Measurements from ENCODE around the gene SLC27A2.
"Not testable (repeated sequence)": the region's sequence is repeated elsewhere in the genome, so short reads cannot be mapped to it uniquely, and the experiment has no call there.

Gene SLC27A2

GRCh38 chr15:50187997-50188396 is 6.0 kb downstream of the SLC27A2 start:
- no peak for DNase-seq (ENCODE audit: low read depth)
- TF ChIP-seq CTCF (IDR thresholded peaks at IDR 0.05; ENCODE audit: low read depth, low read length, missing control alignments) = no peak
- in situ Hi-C loops (cut with HindIII; ENCODE audit: low sequenced_read_pairs) = no loop called here
- no peak overlapping the region for H3K4me3 ChIP-seq (ENCODE audit: low read depth, low read length)

- H3K4me3 ChIP-seq (ENCODE audit: low read depth, low read length); in situ Hi-C loops (cut with HindIII; ENCODE audit: low sequenced_read_pairs): not testable (repeated sequence)
Observed at GRCh38 chr15:50188793-50189192, 6.8 kb downstream of the SLC27A2 start.

GRCh38 chr15:50189633-50190032 is 7.6 kb downstream of the SLC27A2 start:
- DNase-seq (ENCODE audit: low read depth) = no peak
- in situ Hi-C loops (cut with HindIII; ENCODE audit: low sequenced_read_pairs) = no loop called here
- TF ChIP-seq CTCF (IDR thresholded peaks at IDR 0.05; ENCODE audit: low read depth, low read length, missing control alignments) = no peak
- no peak overlapping the region for H3K4me3 ChIP-seq (ENCODE audit: low read depth, low read length)

More at GRCh38 chr15:50188793-50189192, 6.8 kb downstream of the SLC27A2 start:
- DNase-seq (ENCODE audit: low read depth) = not testable (repeated sequence)

- no peak for TF ChIP-seq CTCF (IDR thresholded peaks at IDR 0.05; ENCODE audit: low read depth, low read length, missing control alignments)
- in situ Hi-C loops (cut with HindIII; ENCODE audit: low sequenced_read_pairs) = no loop called here
- no peak overlapping the region for H3K4me3 ChIP-seq (ENCODE audit: low read depth, low read length)
- no peak for DNase-seq (ENCODE audit: low read depth)
Observed at GRCh38 chr15:50190166-50190570, 8.2 kb downstream of the SLC27A2 start.

GRCh38 chr15:50190723-50191122 is 8.7 kb downstream of the SLC27A2 start:
- no peak for DNase-seq (ENCODE audit: low read depth)
- in situ Hi-C loops (cut with HindIII; ENCODE audit: low sequenced_read_pairs) = no loop called here
- H3K4me3 ChIP-seq (ENCODE audit: low read depth, low read length) = no peak overlapping the region
- no peak for TF ChIP-seq CTCF (IDR thresholded peaks at IDR 0.05; ENCODE audit: low read depth, low read length, missing control alignments)

- no peak overlapping the region for H3K4me3 ChIP-seq (ENCODE audit: low read depth, low read length)
- DNase-seq (ENCODE audit: low read depth) = no peak
- TF ChIP-seq CTCF (IDR thresholded peaks at IDR 0.05; ENCODE audit: low read depth, low read length, missing control alignments) = no peak
- in situ Hi-C loops (cut with HindIII; ENCODE audit: low sequenced_read_pairs) = no loop called here
Observed at GRCh38 chr15:50192164-50192563, 10.2 kb downstream of the SLC27A2 start.

- TF ChIP-seq CTCF (IDR thresholded peaks at IDR 0.05; ENCODE audit: low read depth, low read length, missing control alignments) = no peak
- in situ Hi-C loops (cut with HindIII; ENCODE audit: low sequenced_read_pairs) = no loop called here
- no peak for DNase-seq (ENCODE audit: low read depth)
- no peak overlapping the region for H3K4me3 ChIP-seq (ENCODE audit: low read depth, low read length)
Observed at GRCh38 chr15:50192926-50193620, 11.1 kb downstream of the SLC27A2 start.

Measured in astrocyte of the cerebellum (primary cell).